Keratinocyte (primary cell): ENCODE data around the gene SUPT16H. TPM values are rescaled to one million over a fixed set of nuclear protein-coding genes. Genes with fewer than 3 reads are reported as not detected.
"Not testable (repeated sequence)": the region's sequence is repeated elsewhere in the genome, so short reads cannot be mapped to it uniquely, and the experiment has no call there.

Experiments
- DNase-seq: peaks from one replicate; pipeline ENCODE4 v3.0.0-alpha.2; 2011; ENCODE audit warnings: low read depth, missing footprints, low spot score
- FAIRE-seq: peaks from 2 replicates; lab custom pipeline; 2011; peaks lifted over from hg19 to GRCh38; lab: Jason Lieb, UNC
- H2AFZ ChIP-seq: 2 replicates; pipeline ENCODE4 v1.6.0; 2012; ENCODE audit warnings: low read length, control low read depth, inconsistent platforms; ENCODE audit not compliant: control insufficient read depth
- H3K27ac ChIP-seq: 2 replicates; pipeline ENCODE4 v1.5.1; 2011; ENCODE audit warnings: low read length; ENCODE audit not compliant: control insufficient read depth, insufficient read depth
- H3K27me3 ChIP-seq: 3 replicates; pipeline ENCODE4 v1.6.0; 2011; ENCODE audit warnings: low read length; ENCODE audit not compliant: control insufficient read depth, insufficient read depth; ENCODE audit errors: extremely low read depth
- H3K36me3 ChIP-seq, 2 experiments: 2 replicates in 1 of 2; 3 replicates in 1 of 2; pipeline ENCODE4 v1.5.1; 2011; ENCODE audit warnings: low read length in 2 of 2, mild to moderate bottlenecking in 1 of 2; ENCODE audit not compliant: control insufficient read depth in 2 of 2, insufficient read depth in 2 of 2; ENCODE audit errors: extremely low read depth in 1 of 2
- H3K4me1 ChIP-seq: 3 replicates; pipeline ENCODE4 v1.5.1; 2011; ENCODE audit warnings: low read length; ENCODE audit not compliant: control insufficient read depth, insufficient read depth; ENCODE audit errors: extremely low read depth
- H3K4me2 ChIP-seq: 3 replicates; pipeline ENCODE4 v1.6.0; 2011; ENCODE audit warnings: low read depth, low read length; ENCODE audit not compliant: control insufficient read depth, insufficient read depth; ENCODE audit errors: extremely low read depth
- H3K4me3 ChIP-seq, 3 experiments: fragments of 200-600 bp in 1 of 3; sonication (generic) in 1 of 3; 2 replicates in 2 of 3; 3 replicates in 1 of 3; pipeline ENCODE4 v1.5.1; 2011 to 2016; ENCODE audit warnings: low read length in 3 of 3, mild to moderate bottlenecking in 3 of 3, control low read depth in 2 of 3, inconsistent platforms in 1 of 3, low read depth in 1 of 3, mixed read lengths in 1 of 3, mixed run types in 1 of 3, moderate library complexity in 1 of 3; ENCODE audit not compliant: control insufficient read depth in 2 of 3, insufficient read depth in 2 of 3; ENCODE audit errors: extremely low read depth in 1 of 3
- H3K79me2 ChIP-seq: 2 replicates; pipeline ENCODE4 v1.6.0; 2012; ENCODE audit warnings: low read length; ENCODE audit not compliant: control insufficient read depth, insufficient read depth
- H3K9ac ChIP-seq: 3 replicates; pipeline ENCODE4 v1.6.0; 2011; ENCODE audit warnings: low read length; ENCODE audit not compliant: control insufficient read depth, insufficient read depth; ENCODE audit errors: extremely low read depth
- H3K9me1 ChIP-seq: 3 replicates; pipeline ENCODE4 v1.6.0; 2011; ENCODE audit warnings: low read length; ENCODE audit not compliant: control insufficient read depth, insufficient read depth; ENCODE audit errors: extremely low read depth
- H3K9me3 ChIP-seq: 2 replicates; pipeline ENCODE4 v1.5.1; 2012; ENCODE audit warnings: low read depth, low read length; ENCODE audit not compliant: control insufficient read depth
- H4K20me1 ChIP-seq: 3 replicates; pipeline ENCODE4 v1.6.0; 2011; ENCODE audit warnings: low read length; ENCODE audit not compliant: control insufficient read depth, insufficient read depth; ENCODE audit errors: extremely low read depth
- EZH2 ChIP-seq: IDR thresholded peaks from one replicate; pipeline ENCODE4 v1.6.1; 2012; ENCODE audit warnings: inconsistent platforms, mild to moderate bottlenecking, low read length, moderate library complexity
- dilution Hi-C: fragments of 300-500 bp; cut with MboI; formaldehyde crosslinking; loops from one replicate; pipeline ENCODE4 v1.7.0; 2020; ENCODE audit warnings: low sequenced_read_pairs; ENCODE audit not compliant: extremely low pct_ligation_motif_present
- polyA plus RNA-seq, 5 experiments: library from polyadenylated mRNA; depleted of rRNA in 3 of 5; stranded (reverse) in 3 of 5; stranded (forward) in 1 of 5; unstranded in 1 of 5; fragments of >200 nt; gene quantifications; 1 replicate in 1 of 5; 2 replicates in 3 of 5; 3 replicates in 1 of 5; pipeline versions ENCODE4 v1.2.1 to v1.2.3, GENCODE V29; 2011 to 2012; ENCODE audit warnings: missing spikeins in 2 of 5, low read depth in 1 of 5, low replicate concordance in 1 of 5
- TF ChIP-seq, protein P1 (sequence below), 3 experiments: IDR thresholded peaks in 1 of 3; conservative IDR thresholded peaks in 1 of 3; optimal IDR thresholded peaks in 1 of 3; 2 replicates in 2 of 3; 3 replicates in 1 of 3; pipeline versions ENCODE3 to v1.5.1; 2011; ENCODE audit warnings: low read length in 3 of 3, mild to moderate bottlenecking in 3 of 3, moderate library complexity in 2 of 3, control low read depth in 1 of 3, inconsistent platforms in 1 of 3; ENCODE audit not compliant: insufficient read depth in 2 of 3; ENCODE audit errors: extremely low read depth in 1 of 3

The SUPT16H gene
- polyA plus RNA-seq, 1 donor (not counting 4 experiments of a cell fraction or from before 2014, with no cell fraction given): 79.4 TPM

DNA sequence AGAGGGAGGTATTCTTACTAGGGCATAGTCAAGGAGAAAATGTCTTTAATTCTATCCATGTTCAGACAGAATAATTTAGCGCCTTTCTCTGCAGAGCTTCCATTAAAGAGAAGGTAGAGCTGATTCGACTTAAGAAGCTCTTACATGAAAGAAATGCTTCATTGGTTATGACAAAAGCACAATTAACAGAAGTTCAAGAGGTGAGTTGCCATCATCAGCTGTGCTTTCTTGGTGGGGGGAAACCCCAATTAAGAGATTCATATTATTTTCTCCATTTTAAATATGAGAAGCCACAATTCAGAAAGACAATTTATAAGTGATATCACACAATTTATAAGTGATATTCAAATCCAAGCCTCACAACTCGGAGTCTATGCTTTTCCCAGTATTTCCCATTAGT lies 76.2 kb downstream of the SUPT16H start:
- H3K4me3 ChIP-seq: no peak overlapping the region
- no peaks in the 10 kb centered on the region for H3K27me3 ChIP-seq
- FAIRE-seq: no peak
- H3K4me2 ChIP-seq: no peak overlapping the region
- dilution Hi-C loops: no loop called here
- H3K4me1 ChIP-seq: peaks cover 8% of the 10 kb centered on the region
- TF ChIP-seq, protein P1, sequence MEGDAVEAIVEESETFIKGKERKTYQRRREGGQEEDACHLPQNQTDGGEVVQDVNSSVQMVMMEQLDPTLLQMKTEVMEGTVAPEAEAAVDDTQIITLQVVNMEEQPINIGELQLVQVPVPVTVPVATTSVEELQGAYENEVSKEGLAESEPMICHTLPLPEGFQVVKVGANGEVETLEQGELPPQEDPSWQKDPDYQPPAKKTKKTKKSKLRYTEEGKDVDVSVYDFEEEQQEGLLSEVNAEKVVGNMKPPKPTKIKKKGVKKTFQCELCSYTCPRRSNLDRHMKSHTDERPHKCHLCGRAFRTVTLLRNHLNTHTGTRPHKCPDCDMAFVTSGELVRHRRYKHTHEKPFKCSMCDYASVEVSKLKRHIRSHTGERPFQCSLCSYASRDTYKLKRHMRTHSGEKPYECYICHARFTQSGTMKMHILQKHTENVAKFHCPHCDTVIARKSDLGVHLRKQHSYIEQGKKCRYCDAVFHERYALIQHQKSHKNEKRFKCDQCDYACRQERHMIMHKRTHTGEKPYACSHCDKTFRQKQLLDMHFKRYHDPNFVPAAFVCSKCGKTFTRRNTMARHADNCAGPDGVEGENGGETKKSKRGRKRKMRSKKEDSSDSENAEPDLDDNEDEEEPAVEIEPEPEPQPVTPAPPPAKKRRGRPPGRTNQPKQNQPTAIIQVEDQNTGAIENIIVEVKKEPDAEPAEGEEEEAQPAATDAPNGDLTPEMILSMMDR (optimal IDR thresholded peaks at IDR 0.05 in 1 of 3, IDR thresholded peaks at IDR 0.05 in 1 of 3, conservative IDR thresholded peaks at IDR 0.05 in 1 of 3; ENCODE audit: extremely low read depth in 1 of 3, insufficient read depth in 2 of 3, low read length in 3 of 3): no peak
- TF ChIP-seq EZH2: no peak
- no peaks in the 10 kb centered on the region for H3K36me3 ChIP-seq
- no peak for DNase-seq
- H4K20me1 ChIP-seq: no peaks in the 10 kb centered on the region
- no peak overlapping the region for H2AFZ ChIP-seq
- H3K9me3 ChIP-seq: no peaks in the 10 kb centered on the region
- no peak overlapping the region for H3K9ac ChIP-seq
- no peaks in the 10 kb centered on the region for H3K9me1 ChIP-seq
- no peak overlapping the region for H3K27ac ChIP-seq
- H3K79me2 ChIP-seq: no peaks in the 10 kb centered on the region

DNA sequence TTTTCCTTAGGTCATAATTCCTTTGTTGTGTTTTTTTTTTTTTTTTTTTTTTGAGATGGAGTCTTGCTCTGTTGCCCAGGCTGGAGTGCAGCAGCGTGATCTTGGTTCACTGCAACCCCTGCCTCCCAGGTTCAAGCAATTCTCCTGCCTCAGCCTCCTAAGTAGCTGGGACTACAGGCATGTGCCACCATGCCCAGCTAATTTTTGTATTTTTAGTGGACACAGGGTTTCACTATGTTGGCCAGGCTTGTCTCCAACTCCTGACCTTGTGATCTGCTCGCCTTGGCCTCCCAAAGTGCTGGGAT lies 81.0 kb downstream of the SUPT16H start:
- H3K4me1 ChIP-seq, H2AFZ ChIP-seq, FAIRE-seq, H3K9ac ChIP-seq, H3K79me2 ChIP-seq, H3K9me3 ChIP-seq, H3K27ac ChIP-seq, H3K4me3 ChIP-seq, H3K4me2 ChIP-seq, dilution Hi-C loops, H3K9me1 ChIP-seq, H4K20me1 ChIP-seq, DNase-seq, H3K27me3 ChIP-seq, H3K36me3 ChIP-seq: not testable (repeated sequence)

DNA sequence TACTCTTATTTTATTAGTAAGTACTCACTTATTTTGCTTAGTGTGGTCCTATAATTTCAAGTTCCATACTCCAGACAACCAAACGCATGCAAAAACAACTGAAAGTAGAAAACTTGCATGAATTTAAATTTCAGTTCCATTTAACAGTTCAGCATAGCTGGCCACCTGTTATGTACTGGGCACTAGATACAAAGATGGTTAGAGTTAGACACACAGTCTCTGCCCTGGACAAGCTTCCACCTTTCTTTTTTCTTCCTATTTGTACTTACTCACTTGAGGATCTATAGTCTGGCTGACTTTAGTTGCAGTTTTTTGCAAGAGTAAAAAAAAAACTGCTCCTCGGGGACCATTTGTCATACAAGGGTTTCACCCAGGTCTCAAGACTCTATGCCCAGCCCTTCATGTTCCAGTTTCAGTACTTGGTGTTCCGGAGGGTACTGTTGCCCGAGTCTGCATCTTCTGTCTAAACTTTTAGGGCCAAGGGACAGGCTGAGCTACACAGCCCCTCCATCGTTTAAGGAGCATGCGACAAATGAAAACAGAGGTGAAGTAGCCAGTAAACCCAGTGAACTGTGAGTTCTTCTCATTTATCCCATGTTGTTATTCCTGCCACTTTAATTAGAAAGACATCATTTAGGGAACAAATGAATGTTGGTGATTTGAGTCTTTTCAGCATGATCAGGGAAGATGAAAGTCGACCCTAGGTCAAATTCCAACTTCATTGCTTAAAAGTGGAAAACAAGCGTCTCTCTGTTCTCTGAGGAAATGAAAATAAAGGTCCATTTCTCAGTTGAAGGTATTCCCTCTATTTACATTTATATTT lies 81.6 kb downstream of the SUPT16H start:
- FAIRE-seq (no peak), DNase-seq (no peak)
- dilution Hi-C loops: no loop called here
- Histone ChIP-seq H3K4me2 (no peak overlapping the region), H3K9me1 (no peaks in the 10 kb centered on the region), H2AFZ (no peak overlapping the region), H3K27me3 (peaks cover 8% of the 10 kb centered on the region), H3K79me2 (no peaks in the 10 kb centered on the region), H3K27ac (no peak overlapping the region), H3K4me1 (no peaks in the 10 kb centered on the region), H4K20me1 (no peaks in the 10 kb centered on the region), H3K9ac (no peak overlapping the region), H3K4me3 (no peak overlapping the region), H3K36me3 (no peaks in the 10 kb centered on the region), H3K9me3 (no peaks in the 10 kb centered on the region)
- TF ChIP-seq EZH2: no peak
- TF ChIP-seq, protein P1 (optimal IDR thresholded peaks at IDR 0.05 in 1 of 3, IDR thresholded peaks at IDR 0.05 in 1 of 3, conservative IDR thresholded peaks at IDR 0.05 in 1 of 3; ENCODE audit: extremely low read depth in 1 of 3, insufficient read depth in 2 of 3, low read length in 3 of 3): no peak
